ENCODE data around the gene GUCY1A2.

GRCh38 chr11:106815209-106815608 lies 203.1 kb downstream of the GUCY1A2 start:
- TF ChIP-seq POLR2A (IDR thresholded peaks at IDR 0.05) = no peak
- TF ChIP-seq CTCF (IDR thresholded peaks at IDR 0.05) = no peak
